Progenitor cell of endocrine pancreas (in vitro differentiated cells): ENCODE data around the gene SLC35E1. TPM values are rescaled to one million over a fixed set of nuclear protein-coding genes. Genes with fewer than 3 reads are reported as not detected.

Source experiments
- DNase-seq: peaks from one replicate; pipeline ENCODE4 v3.0.0; 2021; ENCODE audit warnings: low spot score; ENCODE audit not compliant: unreplicated experiment
- H3K27ac Mint-ChIP-seq: 2 replicates; pipeline ENCODE4 v1.8.0; 2021; ENCODE audit warnings: mild to moderate bottlenecking, moderate library complexity, mixed read lengths
- H3K27me3 Mint-ChIP-seq: 2 replicates; pipeline ENCODE4 v1.8.0; 2021; ENCODE audit warnings: mixed read lengths
- H3K36me3 Mint-ChIP-seq: 2 replicates; pipeline ENCODE4 v1.8.0; 2022; ENCODE audit warnings: mixed read lengths; ENCODE audit not compliant: insufficient read depth
- H3K4me1 Mint-ChIP-seq: 2 replicates; pipeline ENCODE4 v1.8.0; 2021; ENCODE audit warnings: low read depth, mixed read lengths
- H3K4me3 Mint-ChIP-seq: 2 replicates; pipeline ENCODE4 v1.8.0; 2021; ENCODE audit warnings: low read depth, mild to moderate bottlenecking, moderate library complexity, mixed read lengths
- H3K9me3 Mint-ChIP-seq: 2 replicates; pipeline ENCODE4 v1.8.0; 2021; ENCODE audit warnings: low read depth, mixed read lengths
- CTCF ChIP-seq: fragments of 200-600 bp; sonication (generic); IDR thresholded peaks from one replicate; pipeline ENCODE4 v1.5.0; 2021; ENCODE audit warnings: antibody characterized with exemption, mild to moderate bottlenecking; ENCODE audit not compliant: unreplicated experiment
- total RNA-seq: library from RNA; stranded (reverse); gene quantifications from 2 replicates; pipeline ENCODE4 v1.2.1, GENCODE V29; 2021

The SLC35E1 gene
- total RNA-seq, 1 donor from 2014 or later, result 49.1 TPM

GRCh38 chr19:16611121-16611520, 38.9 kb upstream of the SLC35E1 start:
- no peaks in the 10 kb centered on the region for H3K36me3 Mint-ChIP-seq
- H3K4me1 Mint-ChIP-seq, result peaks cover 5% of the 10 kb centered on the region
- no peaks in the 10 kb centered on the region for H3K9me3 Mint-ChIP-seq
- no peak overlapping the region for H3K27ac Mint-ChIP-seq
- no peak overlapping the region for H3K4me3 Mint-ChIP-seq
- no peak for TF ChIP-seq CTCF
- no peaks in the 10 kb centered on the region for H3K27me3 Mint-ChIP-seq
- no peak for DNase-seq

DNA sequence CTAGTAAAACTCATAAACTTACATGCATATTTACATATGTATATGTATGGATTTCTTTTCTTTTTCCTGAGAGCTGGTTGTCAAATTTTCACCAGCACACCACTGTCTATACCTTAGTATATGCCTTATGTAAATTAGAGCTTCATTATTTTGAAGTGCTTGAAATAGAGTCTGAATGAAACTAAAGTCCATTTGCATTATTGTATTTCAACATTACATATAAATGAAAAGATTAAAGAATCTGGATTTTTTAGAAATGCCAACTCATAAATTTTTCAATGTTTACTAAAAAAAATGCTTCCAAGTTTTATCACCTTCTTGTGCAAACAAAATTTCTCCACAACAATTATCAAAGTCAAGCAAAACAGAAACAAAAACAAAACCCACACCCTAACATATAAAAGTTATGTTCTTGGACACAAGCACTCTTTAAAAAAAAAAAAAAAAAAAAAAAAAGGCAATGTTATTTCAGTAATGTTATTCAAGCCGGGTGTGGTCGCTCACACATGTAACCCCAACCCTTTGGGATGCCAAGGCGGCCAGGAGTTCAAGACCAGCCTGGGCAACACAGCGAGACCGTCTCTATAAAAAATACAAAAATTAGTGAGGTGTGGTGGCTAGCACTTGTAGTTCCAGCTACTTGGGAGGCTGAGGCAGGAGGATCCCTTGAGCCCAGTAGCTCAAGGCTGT, 37.4 kb upstream of the SLC35E1 start:
- Mint-ChIP-seq H3K36me3 (no peaks in the 10 kb centered on the region), H3K4me3 (no peak overlapping the region), H3K4me1 (no peaks in the 10 kb centered on the region), H3K9me3 (no peaks in the 10 kb centered on the region), H3K27me3 (no peaks in the 10 kb centered on the region), H3K27ac (no peak overlapping the region)
- no peak for TF ChIP-seq CTCF
- DNase-seq, result no peak

GRCh38 chr19:16608290-16608739, 36.1 kb upstream of the SLC35E1 start:
- Mint-ChIP-seq H3K9me3 (no peaks in the 10 kb centered on the region), H3K36me3 (no peaks in the 10 kb centered on the region), H3K4me1 (no peaks in the 10 kb centered on the region), H3K27ac (peak overlapping the region; percentile 25), H3K27me3 (no peaks in the 10 kb centered on the region), H3K4me3 (no peak overlapping the region)
- no peak for DNase-seq
- TF ChIP-seq CTCF, result no peak

GRCh38 chr19:16607819-16608218, 35.6 kb upstream of the SLC35E1 start:
- no peaks in the 10 kb centered on the region for H3K4me1 Mint-ChIP-seq
- H3K27me3 Mint-ChIP-seq, result no peaks in the 10 kb centered on the region
- H3K9me3 Mint-ChIP-seq, result no peaks in the 10 kb centered on the region
- no peaks in the 10 kb centered on the region for H3K36me3 Mint-ChIP-seq
- TF ChIP-seq CTCF, result no peak
- no peak overlapping the region for H3K4me3 Mint-ChIP-seq
- peak overlapping the region; percentile 33 for H3K27ac Mint-ChIP-seq
- DNase-seq, result no peak

DNA sequence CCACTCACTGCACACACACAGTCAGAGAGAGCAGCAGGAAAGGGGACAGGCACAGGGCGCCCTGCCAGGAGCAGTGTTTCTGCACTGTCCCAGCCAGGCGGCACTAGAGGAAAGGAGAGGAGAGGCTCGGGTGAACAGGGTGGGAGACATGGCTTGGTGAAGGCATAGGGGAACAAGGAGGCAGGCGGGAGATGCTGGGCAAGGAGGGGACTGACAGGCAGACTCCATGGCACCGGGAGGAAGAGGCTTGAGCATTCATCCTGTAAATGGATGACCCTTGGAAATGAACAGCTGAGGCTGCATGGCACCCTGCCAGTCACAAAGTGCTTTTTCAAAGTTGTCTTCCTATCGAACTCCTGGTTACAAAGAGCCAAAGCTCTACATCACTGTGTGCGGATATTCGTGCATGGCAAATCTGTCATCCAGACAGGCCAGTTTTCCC, 33.4 kb upstream of the SLC35E1 start:
- no peak for TF ChIP-seq CTCF
- Mint-ChIP-seq H3K4me1 (no peaks in the 10 kb centered on the region), H3K36me3 (no peaks in the 10 kb centered on the region), H3K27ac (peak overlapping the region; percentile 70), H3K27me3 (no peaks in the 10 kb centered on the region), H3K4me3 (no peak overlapping the region), H3K9me3 (no peaks in the 10 kb centered on the region)
- no peak for DNase-seq
